Ammon's horn (tissue), 1 donor: ENCODE measurements around the gene C19orf25.

ENCODE experiments used
- DNase-seq: peaks from one replicate; pipeline ENCODE4 v3.0.0-alpha.2; 2016; ENCODE audit warnings: low spot score

Gene C19orf25

DNA sequence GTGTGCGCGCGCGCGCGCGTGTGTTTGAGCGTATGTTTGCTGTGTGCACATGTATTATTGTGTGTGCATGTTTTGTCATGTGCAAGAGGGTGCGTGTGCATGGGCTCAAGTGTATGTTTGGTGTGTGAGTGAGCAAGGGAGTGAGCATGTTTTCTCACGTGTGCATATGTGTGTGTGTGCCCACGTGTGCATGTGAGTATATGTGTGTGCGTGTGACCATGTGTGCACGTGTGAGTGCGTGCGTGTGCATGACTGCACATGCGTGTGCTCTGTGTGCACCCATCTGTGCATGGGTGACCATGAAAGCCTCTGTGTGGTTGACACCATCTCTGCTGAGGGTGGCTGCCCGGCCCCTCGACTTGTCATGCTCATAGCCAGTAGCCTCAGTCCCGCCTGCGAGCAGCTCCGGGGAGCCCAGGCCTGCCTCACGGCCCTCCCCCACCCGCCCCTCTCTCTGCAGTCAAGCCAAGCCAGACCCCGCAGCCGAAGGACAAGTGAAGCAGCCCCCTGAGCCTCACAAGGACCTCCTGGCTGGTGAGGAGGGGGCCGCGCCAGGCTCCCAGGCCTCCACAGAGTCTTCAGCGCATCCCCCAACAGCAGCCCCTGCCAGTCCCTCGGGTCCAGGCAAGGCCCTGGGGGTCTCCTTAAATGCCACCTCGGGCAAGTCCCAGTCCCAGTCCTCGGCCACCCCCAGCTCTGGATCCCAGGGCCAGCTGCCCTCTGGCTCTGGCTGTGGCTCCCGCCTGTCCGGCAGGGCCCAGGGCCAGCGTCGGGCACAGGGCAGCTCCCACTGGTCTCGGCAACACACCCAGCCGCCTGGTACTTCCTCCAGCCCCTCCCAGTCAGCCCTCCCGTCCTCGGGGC lies 17.9 kb upstream of the C19orf25 start:
- DNase-seq: no peak

DNA sequence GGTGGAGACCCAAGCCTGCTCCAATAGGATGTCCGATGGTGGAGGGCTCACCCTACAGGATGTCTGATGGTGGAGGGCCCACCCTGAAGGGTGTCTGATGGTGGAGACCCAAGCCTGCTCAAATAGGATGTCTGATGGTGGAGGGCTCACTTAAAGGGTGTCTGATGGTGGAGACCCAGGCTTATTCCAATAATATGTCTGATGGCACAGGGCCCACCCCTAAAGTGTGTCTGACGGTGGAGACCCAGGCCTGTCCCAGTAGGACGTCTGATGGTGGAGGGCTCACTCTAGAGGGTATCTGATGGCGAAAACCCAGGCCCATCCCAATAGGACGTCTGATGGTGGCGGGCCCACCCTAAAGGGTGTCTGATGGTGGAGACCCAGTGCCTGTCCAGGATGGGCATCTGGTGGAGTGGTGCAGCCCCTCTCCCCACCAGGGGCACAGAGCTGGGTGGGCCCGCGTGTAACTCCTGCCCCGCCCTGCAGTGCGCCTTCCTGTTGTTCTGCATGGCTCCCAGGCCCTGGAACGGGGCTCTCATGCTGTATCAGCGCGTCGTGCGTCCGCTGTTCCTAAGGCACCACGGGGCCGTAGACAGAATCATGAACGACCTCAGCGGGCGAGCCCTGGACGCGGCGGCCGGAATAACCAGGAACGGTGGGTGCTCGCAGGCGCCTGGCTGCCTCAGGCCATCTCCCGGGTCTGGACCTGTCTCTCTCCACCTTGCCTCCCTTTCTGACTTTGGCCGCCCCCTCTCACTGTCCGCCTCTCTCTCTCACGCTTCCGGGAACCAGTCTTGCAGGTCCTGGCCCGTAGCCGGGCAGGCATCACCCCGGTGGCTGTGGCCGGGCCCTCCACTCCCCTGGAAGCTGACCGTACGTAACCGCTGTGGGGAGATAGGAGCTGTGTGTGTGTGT lies 17.0 kb upstream of the C19orf25 start:
- no peak for DNase-seq

DNA sequence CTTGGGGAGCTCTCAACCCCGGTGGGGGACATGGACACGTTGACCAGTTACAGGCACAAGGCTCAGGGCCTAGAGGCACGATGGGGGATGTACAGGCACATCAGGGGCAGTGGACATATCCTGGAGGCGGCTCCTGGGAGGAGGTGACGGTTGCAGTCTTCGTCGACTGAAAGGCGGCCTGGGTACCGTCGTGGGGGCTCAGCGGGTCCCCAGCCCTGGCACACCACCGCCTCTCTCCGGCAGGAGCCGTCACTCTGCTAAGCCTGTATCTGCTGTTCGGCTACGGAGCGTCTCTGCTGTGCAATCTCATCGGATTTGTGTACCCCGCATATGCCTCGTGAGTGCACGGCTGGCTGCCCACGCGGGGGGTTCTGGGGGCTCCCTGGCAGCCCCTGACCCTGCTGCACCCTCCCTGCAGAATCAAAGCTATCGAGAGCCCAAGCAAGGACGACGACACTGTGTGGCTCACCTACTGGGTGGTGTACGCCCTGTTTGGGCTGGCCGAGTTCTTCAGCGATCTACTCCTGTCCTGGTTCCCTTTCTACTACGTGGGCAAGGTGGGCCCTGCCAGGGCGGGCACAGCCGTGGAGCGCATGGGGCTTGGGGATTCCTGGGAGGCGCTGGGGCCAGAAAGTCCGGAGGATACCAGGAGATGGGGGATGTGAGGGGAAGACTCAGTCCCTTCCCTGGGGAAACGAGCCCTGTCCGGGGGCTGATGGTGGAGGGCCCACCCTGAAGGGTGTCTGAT lies 16.2 kb upstream of the C19orf25 start:
- DNase-seq: no peak

DNA sequence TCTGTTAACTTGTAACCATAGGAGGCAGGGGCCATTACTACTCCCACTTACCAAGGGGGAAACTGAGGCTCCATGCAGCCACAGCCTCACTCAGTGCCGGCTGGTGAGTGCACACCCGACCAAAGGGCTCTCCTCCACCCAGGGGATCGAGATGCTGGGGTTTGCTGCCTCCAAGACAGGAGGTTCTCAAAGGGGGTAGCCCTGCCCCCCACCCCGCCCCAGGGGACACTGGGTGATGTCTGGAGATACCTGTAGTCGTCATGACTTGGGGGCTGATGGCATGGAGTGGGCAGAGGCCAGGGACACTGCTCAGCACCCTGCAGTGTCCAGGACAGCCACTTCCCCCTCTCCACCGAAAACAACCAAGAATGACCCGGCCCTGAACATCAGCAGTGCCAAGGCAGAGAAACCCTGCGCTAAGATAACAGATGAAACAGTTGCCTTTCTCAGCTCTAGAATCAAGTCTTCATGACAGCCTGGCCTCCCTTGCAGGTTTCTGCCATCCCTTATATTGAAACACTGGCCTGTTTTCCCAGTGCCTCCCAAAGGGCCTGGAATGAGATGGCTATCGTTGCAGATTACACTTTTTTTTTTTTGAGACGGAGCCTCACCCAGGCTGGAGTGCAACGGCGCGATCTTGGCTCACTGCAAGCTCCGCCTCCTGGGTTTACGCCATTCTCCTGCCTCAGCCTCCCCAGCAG lies 15.2 kb upstream of the C19orf25 start:
- no peak for DNase-seq

DNA sequence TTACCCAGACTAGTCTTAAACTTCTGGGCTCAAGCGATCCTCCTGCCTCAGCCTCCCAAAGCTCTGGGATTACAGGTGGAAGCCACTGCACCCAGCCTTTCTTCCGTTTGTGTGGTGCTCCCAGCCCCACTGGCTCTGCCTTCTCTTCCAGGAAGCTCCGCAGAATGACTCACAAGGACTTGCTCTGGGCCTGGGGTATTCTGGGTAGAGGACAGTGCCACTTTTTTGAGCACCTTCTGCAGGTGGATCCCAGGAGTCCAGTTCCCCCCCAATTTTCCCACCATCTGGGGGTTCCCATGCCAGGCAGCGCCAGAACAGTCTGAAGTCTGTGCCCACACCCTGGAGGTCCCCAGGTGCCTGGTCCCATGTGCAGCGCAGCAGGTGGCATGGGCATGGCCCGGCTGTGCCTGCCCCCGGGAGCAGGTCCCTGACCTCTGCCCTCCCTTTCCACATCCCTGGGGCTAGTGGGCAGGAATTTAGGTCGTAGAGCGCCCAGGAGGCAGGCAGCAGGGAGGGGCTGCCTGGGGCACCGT lies 13.5 kb upstream of the C19orf25 start:
- no peak for DNase-seq

DNA sequence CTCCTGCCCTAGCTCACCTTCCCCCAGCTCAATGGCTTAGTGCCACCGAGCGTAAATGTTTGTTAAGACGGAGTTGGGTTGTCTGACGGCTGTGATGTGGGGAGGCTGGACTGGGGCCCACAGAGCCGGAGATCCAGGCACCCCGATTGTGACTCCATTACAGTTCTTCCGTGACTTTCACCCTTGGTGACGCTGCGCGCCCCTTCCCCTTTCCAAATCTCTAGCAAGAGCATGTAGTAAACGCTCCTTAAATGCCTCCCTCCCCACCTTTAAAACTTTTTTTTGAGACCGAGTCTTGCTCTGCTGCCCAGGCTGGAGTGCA lies 12.8 kb upstream of the C19orf25 start:
- DNase-seq: no peak

DNA sequence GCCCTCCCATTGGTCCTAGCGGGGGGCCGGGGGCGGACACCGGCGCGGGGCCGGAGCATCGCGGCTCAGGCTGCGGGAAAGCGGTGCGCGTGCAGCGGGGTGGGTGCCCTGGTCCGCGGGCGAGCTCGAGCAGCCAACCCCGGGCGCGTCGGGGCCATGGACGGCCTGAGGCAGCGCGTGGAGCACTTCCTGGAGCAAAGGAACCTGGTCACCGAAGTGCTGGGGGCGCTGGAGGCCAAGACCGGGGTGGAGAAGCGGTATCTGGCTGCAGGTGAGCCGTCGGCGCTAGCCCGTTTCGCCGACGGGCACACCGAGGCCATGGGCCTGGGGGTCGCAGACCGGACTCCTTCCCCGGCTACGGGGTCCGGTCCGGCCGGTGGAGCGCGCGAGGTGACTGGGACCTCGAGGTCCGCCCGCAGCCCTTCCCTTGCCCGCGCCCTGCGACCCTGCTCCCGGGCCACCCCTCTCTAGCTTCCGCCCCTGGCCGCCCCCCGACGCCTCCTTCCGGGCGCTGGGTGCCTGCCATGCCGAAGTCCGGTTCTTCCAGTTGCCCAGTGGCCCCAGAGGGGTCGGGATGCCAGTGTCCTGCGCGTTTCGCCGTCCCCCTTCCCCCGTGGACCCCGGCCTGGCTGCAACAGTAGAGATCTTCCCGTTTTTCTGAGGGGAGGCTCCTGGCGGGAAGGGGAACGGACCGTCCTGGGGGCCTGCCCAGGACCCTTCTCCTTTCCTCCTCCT lies 12.3 kb upstream of the C19orf25 start, which contains the start of gene REEP6:
TSS of gene REEP6 (plus strand) at position 68 of the 735 bp plus-strand sequence. CDS start at position 157, 89 bp downstream.
- DNase-seq: no peak

DNA sequence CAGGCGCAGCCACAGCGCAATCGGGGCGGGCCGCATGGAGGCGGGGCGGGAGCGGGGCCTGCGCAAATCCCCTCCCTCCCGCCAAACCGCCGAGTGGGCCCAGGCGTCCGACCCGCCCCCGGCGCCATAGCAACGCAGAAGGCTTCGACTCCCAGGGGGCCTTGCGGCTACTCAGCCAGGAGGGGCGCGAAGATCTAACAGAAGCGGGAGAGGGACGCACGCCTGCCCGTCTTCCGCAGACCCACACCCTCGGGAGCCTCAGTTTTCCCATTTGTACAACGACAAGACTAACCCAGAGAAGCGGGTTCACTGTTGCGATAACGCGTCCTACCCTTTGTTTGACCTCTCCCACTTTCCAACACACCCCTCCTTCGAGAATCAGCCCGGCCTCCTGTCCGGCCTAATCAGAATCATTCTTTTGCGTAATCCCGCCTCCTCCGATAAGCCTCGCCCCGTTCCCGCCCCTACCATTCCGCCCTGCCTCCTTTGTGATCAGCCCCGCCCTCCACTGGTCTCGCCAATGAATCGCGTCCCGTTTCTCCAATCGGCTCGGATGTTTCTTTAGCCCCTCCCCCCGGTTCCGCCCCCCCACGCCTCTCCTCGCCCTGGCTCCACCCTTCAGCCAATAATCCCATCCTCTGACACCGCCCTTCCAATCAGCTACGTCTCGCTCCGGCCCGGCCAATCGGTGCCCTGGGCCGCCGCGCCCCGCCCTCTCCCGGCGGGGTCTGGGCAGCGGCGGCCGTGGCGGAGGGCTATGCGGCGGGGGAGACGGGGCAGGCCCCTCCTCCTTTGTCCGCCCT lies 11.5 kb upstream of the C19orf25 start, which contains the start of gene PCSK4:
TSS of gene PCSK4 (minus strand) at position 40 of the 803 bp plus-strand sequence. CDS start at position 36, 4 bp downstream.
- peak; percentile 100 for DNase-seq

DNA sequence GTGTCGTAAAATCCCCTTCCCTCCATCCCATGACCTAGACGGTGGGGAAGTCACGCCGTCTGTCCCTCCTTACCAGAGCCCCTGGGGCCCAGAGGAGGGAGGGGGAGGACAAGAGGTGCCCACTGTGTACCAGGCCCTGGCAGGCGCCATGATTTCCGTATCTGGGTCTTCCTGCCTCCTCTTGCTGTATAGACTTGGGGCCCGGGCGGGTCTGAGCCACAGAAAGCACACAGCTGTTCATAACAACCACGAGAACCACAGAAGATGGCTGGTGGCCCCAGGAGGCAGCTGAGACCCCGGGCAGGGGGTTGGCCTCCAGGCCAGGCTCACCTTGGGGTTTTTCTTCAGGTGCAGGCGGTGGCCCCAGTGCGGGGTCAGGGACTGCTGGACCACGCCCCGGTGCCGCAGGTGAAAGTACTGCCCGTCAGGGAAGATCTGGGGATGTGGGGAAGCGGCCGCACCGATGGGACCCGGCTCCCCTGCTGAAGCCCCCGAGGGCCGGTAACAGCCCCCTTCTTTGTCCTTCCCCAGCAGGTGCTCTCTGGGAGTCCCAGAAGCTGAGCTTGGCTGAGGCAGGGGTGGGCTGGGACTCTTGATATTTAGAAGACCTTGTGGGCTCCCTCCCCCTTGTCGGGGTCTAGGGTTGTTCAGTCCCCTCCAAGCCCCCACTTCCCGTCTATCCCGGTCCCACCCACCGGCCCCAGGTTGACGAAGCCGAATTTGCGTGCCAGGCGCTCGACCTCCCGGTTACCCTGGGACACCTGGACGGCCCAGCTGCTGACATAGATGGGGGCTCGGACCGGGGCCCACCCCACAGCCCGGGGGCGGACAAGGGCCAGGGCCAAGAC lies 10.7 kb upstream of the C19orf25 start:
- no peak for DNase-seq

DNA sequence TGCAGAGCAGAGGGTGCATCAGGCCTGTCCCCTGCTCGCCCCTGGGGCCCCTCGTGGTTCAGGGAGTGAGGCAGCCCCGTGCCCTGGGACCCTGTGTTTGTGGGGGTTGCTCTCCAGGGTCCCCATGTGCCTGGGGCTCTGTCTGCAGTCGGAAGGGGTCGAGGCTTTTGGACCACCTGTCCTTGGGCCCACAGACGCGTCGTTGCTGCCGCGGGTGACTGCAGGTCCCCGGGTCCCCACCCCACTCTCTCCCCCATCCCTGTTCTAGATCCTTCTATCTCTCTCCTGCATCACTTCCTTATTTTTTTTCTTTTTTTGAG lies 9.2 kb upstream of the C19orf25 start:
- DNase-seq: no peak

DNA sequence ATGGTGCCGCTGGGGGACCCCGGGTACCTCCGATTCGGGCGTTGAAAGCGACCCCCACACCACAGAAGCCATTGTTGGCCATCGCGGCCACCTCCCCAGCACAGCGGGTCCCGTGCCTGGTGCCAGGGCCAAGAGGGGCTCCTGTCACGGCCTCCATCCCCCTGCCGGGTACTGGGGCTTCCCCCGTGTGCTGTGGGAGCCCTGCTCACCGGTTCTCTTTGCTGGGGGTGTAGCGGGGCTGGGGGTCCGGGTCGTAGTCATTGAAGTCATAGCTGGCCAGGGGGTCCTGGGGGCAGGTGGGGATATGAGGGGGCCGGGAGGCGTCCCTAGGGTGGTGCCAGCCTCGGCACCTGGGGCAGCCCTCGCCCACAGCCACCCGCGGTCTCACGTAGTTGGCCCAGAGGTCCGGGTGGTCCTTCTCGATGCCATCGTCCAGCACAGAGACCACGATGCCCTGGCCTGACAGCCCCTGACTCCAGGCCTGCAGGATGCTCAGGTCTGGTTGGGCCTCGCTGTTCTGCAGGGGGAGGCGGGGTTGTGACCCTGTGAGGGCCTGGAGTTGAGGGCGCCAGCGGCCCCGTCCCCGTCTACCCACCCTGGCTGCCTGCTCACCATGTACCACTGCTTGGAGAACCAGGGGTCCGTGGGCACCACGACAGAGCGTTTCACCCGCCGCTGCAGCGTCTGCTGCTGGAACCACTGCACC lies 8.7 kb upstream of the C19orf25 start:
- no peak for DNase-seq

DNA sequence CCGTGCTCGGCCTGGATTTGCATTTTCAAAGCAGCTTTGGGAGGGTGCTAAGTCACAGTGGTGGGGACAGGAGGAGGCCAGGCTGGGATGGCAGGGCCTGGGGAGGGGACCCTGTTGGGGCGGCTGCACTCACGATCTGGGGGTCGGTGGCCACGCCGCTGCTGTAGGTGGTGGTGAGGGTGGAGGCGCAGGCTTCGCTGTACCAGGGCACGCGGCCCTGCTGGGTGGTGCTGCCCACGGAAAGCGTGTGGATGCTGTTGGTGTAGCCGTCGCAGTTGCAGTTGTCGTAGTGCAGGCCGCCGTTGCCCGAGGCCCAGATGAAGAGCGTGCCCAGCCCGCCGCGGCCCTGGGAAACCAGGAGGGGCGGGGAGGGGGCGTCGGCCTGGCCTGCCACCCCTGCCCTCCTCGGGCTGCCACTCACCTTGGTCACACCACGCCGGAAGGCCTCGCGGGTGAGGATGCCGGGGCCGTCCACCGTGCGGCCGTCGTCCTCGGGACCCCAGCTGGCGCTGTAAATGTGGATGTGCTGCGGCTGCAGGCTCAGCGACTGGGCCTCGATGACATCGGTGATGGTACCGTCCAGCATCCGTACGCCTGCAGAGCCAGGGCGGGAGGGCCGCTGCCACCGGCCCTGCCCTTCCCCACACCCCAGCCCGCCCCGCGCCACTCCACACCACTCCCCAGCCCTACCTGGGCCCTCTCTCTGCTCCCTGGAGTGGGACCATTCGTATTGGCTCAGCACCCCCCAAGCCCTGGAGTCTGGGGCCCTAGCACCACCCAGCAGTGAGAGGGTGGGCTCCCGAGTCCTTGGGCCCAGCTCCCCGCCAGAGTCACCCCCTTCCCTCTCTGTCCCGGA lies 7.9 kb upstream of the C19orf25 start:
- no peak for DNase-seq

DNA sequence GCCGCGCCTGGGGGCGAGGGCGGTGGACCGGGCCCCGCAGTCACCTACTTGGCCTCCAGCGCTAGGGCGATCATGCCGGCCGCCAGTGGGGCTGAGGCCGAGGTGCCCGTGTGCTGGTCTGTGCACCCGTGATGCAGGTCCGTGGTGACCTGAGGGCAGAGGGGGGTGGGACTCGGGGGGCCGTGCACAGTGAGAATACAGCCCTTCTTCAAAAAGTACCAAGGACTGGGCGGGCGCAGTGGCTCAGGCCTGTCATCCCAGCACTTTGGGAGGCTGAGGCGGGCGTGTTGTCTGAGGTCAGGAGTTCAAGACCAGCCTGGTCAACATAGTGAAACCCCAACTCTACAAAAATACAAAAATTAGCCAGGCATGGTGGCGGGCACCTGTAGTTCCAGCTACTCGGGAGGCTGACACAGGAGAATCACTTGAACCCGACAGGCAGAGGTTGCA lies 5.0 kb upstream of the C19orf25 start:
- no peak for DNase-seq

DNA sequence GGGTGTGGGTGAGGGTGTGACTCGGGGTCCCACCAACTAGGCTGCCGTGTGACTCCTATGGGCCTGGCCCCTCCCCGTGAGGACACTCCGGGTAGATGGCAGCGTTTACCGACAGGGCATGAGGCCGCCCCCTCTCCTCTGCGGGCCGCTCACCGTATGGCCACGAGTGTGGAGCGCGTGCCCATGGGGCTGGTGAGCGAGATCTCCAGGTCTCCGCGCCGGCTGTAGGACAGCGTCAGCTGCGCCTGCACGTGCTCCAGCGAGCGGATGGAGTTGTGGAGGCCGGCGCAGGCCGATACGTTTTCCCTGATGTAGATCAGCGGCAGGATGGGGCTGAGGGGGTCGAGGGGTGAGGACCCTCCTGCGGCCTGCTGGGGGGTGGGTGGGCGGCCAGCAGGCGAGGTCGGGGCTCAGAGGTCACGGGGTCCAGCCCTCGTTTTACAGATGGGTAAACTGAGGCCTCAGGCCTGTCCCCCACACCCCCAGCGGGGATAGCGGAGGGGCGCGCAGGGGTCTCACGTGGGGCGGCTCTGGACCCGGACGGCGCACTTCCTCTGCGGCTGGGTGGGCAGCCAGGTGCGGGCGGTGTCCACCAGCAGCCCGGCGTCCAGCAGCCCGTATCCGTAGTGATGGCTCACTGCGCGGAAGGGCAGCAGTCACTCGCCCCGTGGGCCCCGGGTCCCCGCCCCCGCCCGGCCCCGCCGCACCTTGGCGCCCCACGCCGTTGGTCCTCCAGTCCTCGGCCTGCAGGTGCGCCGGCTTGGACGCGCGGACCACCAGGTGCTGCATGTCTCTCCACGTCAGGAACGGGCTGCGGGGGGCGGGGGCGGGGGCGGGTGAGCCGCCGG lies 4.3 kb upstream of the C19orf25 start:
- no peak for DNase-seq

DNA sequence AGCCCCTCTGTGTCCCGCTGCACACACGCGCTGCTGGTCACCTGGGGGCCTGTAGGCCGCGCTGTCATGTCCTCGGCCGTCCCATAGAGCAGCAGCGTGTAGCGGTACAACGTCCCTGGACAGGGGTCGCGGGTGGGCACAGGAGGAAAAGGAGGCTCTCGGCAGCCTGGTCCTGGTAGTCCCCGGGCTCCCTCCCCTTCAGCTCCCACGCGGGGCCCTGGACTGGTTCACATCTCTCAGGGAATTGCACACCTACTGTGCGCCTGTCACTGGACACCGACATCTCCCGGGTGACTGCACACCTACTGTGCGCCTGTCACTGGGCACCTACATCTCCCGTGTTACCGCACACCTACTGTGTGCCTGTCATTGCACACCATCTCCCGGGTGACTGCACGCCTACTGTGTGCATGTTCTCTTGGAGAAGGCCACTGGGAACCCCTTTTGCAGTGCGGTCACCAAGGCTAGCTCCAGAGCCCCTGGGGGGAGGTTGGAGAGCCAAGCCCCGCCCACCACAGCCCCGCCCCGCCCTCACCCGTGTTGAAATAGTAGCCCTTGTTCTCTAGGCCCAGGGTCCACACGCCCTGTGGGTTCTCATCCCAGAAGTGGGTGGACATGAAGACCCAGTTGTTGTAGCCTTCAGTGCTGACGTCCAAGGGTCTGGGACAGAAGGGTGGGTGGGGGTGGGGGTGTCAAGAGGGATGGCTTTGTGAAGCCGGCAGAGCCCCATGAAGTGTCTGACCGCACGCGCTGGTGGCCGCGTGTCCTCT lies 3.5 kb upstream of the C19orf25 start:
- no peak for DNase-seq
